LoVo (cell line): ENCODE data around the gene ATAD3C.
A peak's percentile ranks its signal among the peaks of the same experiment; 100 is the strongest.
"Not testable (repeated sequence)": the region's sequence is repeated elsewhere in the genome, so short reads cannot be mapped to it uniquely, and the experiment has no call there.

ENCODE experiments used
- DNase-seq: peaks from one replicate; pipeline ENCODE4 v3.0.0-alpha.2; 2016; ENCODE audit warnings: low spot score

The ATAD3C gene

GRCh38 chr1:1476011-1476410 lies 26.5 kb downstream of the ATAD3C start:
- DNase-seq = not testable (repeated sequence)

- DNase-seq = no peak
Measured at GRCh38 chr1:1477206-1477605, 27.7 kb downstream of the ATAD3C start.

- DNase-seq = no peak
Measured at GRCh38 chr1:1479547-1480487, 30.3 kb downstream of the ATAD3C start.

- not testable (repeated sequence) for DNase-seq
Measured at GRCh38 chr1:1480488-1480867, 31.0 kb downstream of the ATAD3C start.

- not testable (repeated sequence) for DNase-seq
Measured at GRCh38 chr1:1481811-1482210, 32.3 kb downstream of the ATAD3C start.

- no peak for DNase-seq
Measured at GRCh38 chr1:1482856-1483255, 33.4 kb downstream of the ATAD3C start.

- no peak for DNase-seq
Measured at GRCh38 chr1:1483714-1484113, 34.2 kb downstream of the ATAD3C start.

- not testable (repeated sequence) for DNase-seq
Measured at GRCh38 chr1:1484976-1485750, 35.7 kb downstream of the ATAD3C start.

- DNase-seq = not testable (repeated sequence)
Measured at GRCh38 chr1:1485755-1486317, 36.3 kb downstream of the ATAD3C start.

GRCh38 chr1:1487701-1488100 lies 38.2 kb downstream of the ATAD3C start:
- no peak for DNase-seq

GRCh38 chr1:1489231-1489630 lies 39.7 kb downstream of the ATAD3C start:
- no peak for DNase-seq

GRCh38 chr1:1489861-1490260 lies 40.4 kb downstream of the ATAD3C start:
- no peak for DNase-seq

GRCh38 chr1:1490633-1491230 lies 41.2 kb downstream of the ATAD3C start:
- no peak for DNase-seq

GRCh38 chr1:1491601-1492000 lies 42.1 kb downstream of the ATAD3C start:
- DNase-seq = no peak

GRCh38 chr1:1494311-1494710 lies 44.8 kb downstream of the ATAD3C start:
- not testable (repeated sequence) for DNase-seq

GRCh38 chr1:1495461-1495975 lies 46.0 kb downstream of the ATAD3C start:
- not testable (repeated sequence) for DNase-seq

- peak; percentile 57 for DNase-seq
Measured at GRCh38 chr1:1504777-1505365, 55.4 kb downstream of the ATAD3C start.

- peak; percentile 34 for DNase-seq
Measured at GRCh38 chr1:1505366-1505798, 55.9 kb downstream of the ATAD3C start.

- DNase-seq = not testable (repeated sequence)
Measured at GRCh38 chr1:1505801-1506200, 56.3 kb downstream of the ATAD3C start.

- DNase-seq = no peak
Measured at GRCh38 chr1:1507305-1507704, 57.8 kb downstream of the ATAD3C start.

GRCh38 chr1:1508775-1509464 lies 59.4 kb downstream of the ATAD3C start:
- not testable (repeated sequence) for DNase-seq
